Lower lobe of right lung (tissue), 2 donors: ENCODE measurements around the gene IFI35. TPM values are rescaled to one million over a fixed set of nuclear protein-coding genes. Genes with fewer than 3 reads are reported as not detected.
A peak's percentile ranks its signal among the peaks of the same experiment; 100 is the strongest.
"Not testable (repeated sequence)": the region's sequence is repeated elsewhere in the genome, so short reads cannot be mapped to it uniquely, and the experiment has no call there.

ENCODE experiments used
- ATAC-seq, 2 donors: fragments of 200-7000 bp; cut with Tn5 transposase; one replicate each; pipeline ENCODE4 v1.9.1; 2020 to 2022; ENCODE audit warnings: mild to moderate bottlenecking in 2 of 2, moderate library complexity in 2 of 2
- DNase-seq: peaks from one replicate; pipeline ENCODE4 v3.0.0-alpha.2; 2020
- H3K27ac ChIP-seq: fragments of 200-600 bp; one replicate; pipeline ENCODE4 v1.8.0; 2022
- H3K27me3 ChIP-seq: fragments of 200-600 bp; one replicate; pipeline ENCODE4 v1.8.0; 2022; ENCODE audit warnings: low read depth
- H3K36me3 ChIP-seq: fragments of 200-600 bp; one replicate; pipeline ENCODE4 v1.8.0; 2022; ENCODE audit warnings: mild to moderate bottlenecking
- H3K4me1 ChIP-seq: fragments of 200-600 bp; one replicate; pipeline ENCODE4 v1.8.0; 2022
- H3K4me3 ChIP-seq: fragments of 200-600 bp; one replicate; pipeline ENCODE4 v1.8.0; 2022; ENCODE audit warnings: mild to moderate bottlenecking
- H3K9me3 ChIP-seq: fragments of 200-600 bp; one replicate; pipeline ENCODE4 v1.8.0; 2022
- CTCF ChIP-seq: fragments of 200-600 bp; IDR thresholded peaks from one replicate; pipeline ENCODE4 v1.8.0; 2022; ENCODE audit warnings: antibody characterized with exemption, mild to moderate bottlenecking
- intact Hi-C: fragments of 100-400 bp; cut with DNase I; formaldehyde crosslinking; loops from one replicate; pipeline ENCODE4 v1.11.0; 2022
- total RNA-seq: library from RNA; stranded (reverse); fragmentation: NEBNext Ultra II Directional; extraction: Animal tissue kit (Norgen Biotek cat#: 25700); gene quantifications from one replicate; pipeline ENCODE4 v1.2.1, GENCODE V29; 2021
- donor health status: DM: no; HTN: yes; CAD: no; lungs with severe emphysema.

The IFI35 gene
- total RNA-seq, 1 donor from 2014 or later = 61.5 TPM

GRCh38 chr17:42975265-42975664 lies 31.3 kb upstream of the IFI35 start:
- intact Hi-C loops = no loop called here
- Histone ChIP-seq H3K4me1 (peaks cover 7% of the 10 kb centered on the region), H3K27me3 (no peaks in the 10 kb centered on the region), H3K9me3 (no peaks in the 10 kb centered on the region), H3K36me3 (no peaks in the 10 kb centered on the region), H3K4me3 (no peak overlapping the region), H3K27ac (no peak overlapping the region)
- no peak for TF ChIP-seq CTCF
- ATAC-seq = no peak
- DNase-seq = no peak

GRCh38 chr17:42975701-42976100 lies 30.9 kb upstream of the IFI35 start:
- DNase-seq, H3K9me3 ChIP-seq, H3K27ac ChIP-seq, intact Hi-C loops, H3K36me3 ChIP-seq, H3K27me3 ChIP-seq, H3K4me3 ChIP-seq, H3K4me1 ChIP-seq, ATAC-seq: not testable (repeated sequence)

GRCh38 chr17:42979511-42980273 lies 26.9 kb upstream of the IFI35 start, which contains the start of gene PTGES3L:
PTGES3L (minus strand) TSS chr17:42980080; CDS start chr17:42980053, 27 bp downstream.
- ATAC-seq (peak; percentile 18 to 52), DNase-seq (peak; percentile 54)
- Histone ChIP-seq H3K36me3 (peaks cover 5% of the 10 kb centered on the region), H3K9me3 (no peaks in the 10 kb centered on the region), H3K27ac (peak within 1 kb of the TSS; percentile 91), H3K27me3 (no peaks in the 10 kb centered on the region), H3K4me1 (peaks cover 29% of the 10 kb centered on the region), H3K4me3 (peak within 1 kb of the TSS; percentile 95)
- intact Hi-C loops = no loop called here
- no peak for TF ChIP-seq CTCF

- H3K27ac ChIP-seq = peak within 1 kb of the TSS; percentile 91
- intact Hi-C loops = no loop called here
- H3K36me3 ChIP-seq = peaks cover 12% of the 10 kb centered on the region
- H3K4me3 ChIP-seq = peak within 1 kb of the TSS; percentile 95
- no peak for TF ChIP-seq CTCF
- H3K27me3 ChIP-seq = no peaks in the 10 kb centered on the region
- H3K9me3 ChIP-seq = no peaks in the 10 kb centered on the region
- ATAC-seq (peak; percentile 95 to 98), DNase-seq (peak; percentile 98)
- H3K4me1 ChIP-seq = peaks cover 35% of the 10 kb centered on the region
These were observed 26.3 kb upstream of the IFI35 start, which contains the start of gene RUNDC1 for GRCh38 chr17:42980274-42980765. RUNDC1 (plus strand) TSS chr17:42980565; CDS start chr17:42980577, 12 bp downstream.

- Histone ChIP-seq H3K27me3 (no peaks in the 10 kb centered on the region), H3K9me3 (no peaks in the 10 kb centered on the region), H3K4me3 (peak overlapping the region; percentile 95), H3K4me1 (peaks cover 40% of the 10 kb centered on the region), H3K36me3 (peaks cover 15% of the 10 kb centered on the region), H3K27ac (peak overlapping the region; percentile 91)
- peak; percentile 11 for TF ChIP-seq CTCF
- peak; percentile 85 to 87 for ATAC-seq
- intact Hi-C loops = no loop called here
- DNase-seq = peak; percentile 69
These were observed 25.7 kb upstream of the IFI35 start for GRCh38 chr17:42980766-42981397.

- no peak for ATAC-seq
- Histone ChIP-seq H3K4me3 (no peak overlapping the region), H3K36me3 (peaks cover 29% of the 10 kb centered on the region), H3K9me3 (no peaks in the 10 kb centered on the region), H3K27ac (no peak overlapping the region), H3K27me3 (no peaks in the 10 kb centered on the region), H3K4me1 (peaks cover 40% of the 10 kb centered on the region)
- no peak for TF ChIP-seq CTCF
- intact Hi-C loops = no loop called here
- DNase-seq = no peak
These were observed 24.3 kb upstream of the IFI35 start for GRCh38 chr17:42982266-42982665.
